Neural cell (in vitro differentiated cells): ENCODE results near the gene CCDC47. TPM values are rescaled to one million over a fixed set of nuclear protein-coding genes. Genes with fewer than 3 reads are reported as not detected.

ENCODE experiments used
- H2AFZ ChIP-seq: fragments of 200-600, 300-800 bp; sonication (generic), shearing (Covaris generic); 2 replicates; pipeline ENCODE4 v1.6.0; 2014; ENCODE audit warnings: low read depth, mild to moderate bottlenecking, antibody characterized with exemption, low read length, moderate library complexity
- H3F3A ChIP-seq: fragments of 200-600 bp; shearing (Covaris generic); 2 replicates; pipeline ENCODE4 v1.6.1; 2016; ENCODE audit warnings: mild to moderate bottlenecking, moderate library complexity, mixed read lengths, antibody characterized with exemption, low read length; ENCODE audit not compliant: insufficient read depth, poor library complexity, severe bottlenecking
- H3K27ac ChIP-seq: fragments of 200-600, 300-800 bp; sonication (generic), shearing (Covaris generic); 2 replicates; pipeline ENCODE4 v1.5.1; 2014; ENCODE audit warnings: mild to moderate bottlenecking, low read length, moderate library complexity
- H3K27me3 ChIP-seq: fragments of 300-800, 200-600 bp; sonication (generic), shearing (Covaris generic); 2 replicates; pipeline ENCODE4 v1.6.0; 2014; ENCODE audit warnings: mild to moderate bottlenecking, low read depth, low read length, moderate library complexity; ENCODE audit not compliant: insufficient read depth
- H3K36me3 ChIP-seq: fragments of 300-800, 200-600 bp; sonication (generic), shearing (Covaris generic); 2 replicates; pipeline ENCODE4 v1.5.1; 2014; ENCODE audit warnings: mild to moderate bottlenecking, antibody characterized with exemption, low read length, moderate library complexity; ENCODE audit not compliant: insufficient read depth
- H3K4me2 ChIP-seq: fragments of 300-800, 200-600 bp; sonication (generic), shearing (Covaris generic); 2 replicates; pipeline ENCODE4 v1.6.0; 2014; ENCODE audit warnings: mild to moderate bottlenecking, low read length
- H3K4me3 ChIP-seq: fragments of 300-800, 200-600 bp; sonication (generic), shearing (Covaris generic); 2 replicates; pipeline ENCODE4 v1.5.1; 2014; ENCODE audit warnings: mild to moderate bottlenecking, low read length, moderate library complexity
- H3K79me2 ChIP-seq: fragments of 200-600 bp; shearing (Covaris generic); replicated peaks from 2 replicates; pipeline ENCODE4 v1.6.0; 2014; ENCODE audit warnings: mild to moderate bottlenecking, low read length, moderate library complexity; ENCODE audit not compliant: insufficient read depth
- H3K9ac ChIP-seq: fragments of 300-800, 200-600 bp; sonication (generic), shearing (Covaris generic); 2 replicates; pipeline ENCODE4 v1.6.1; 2016; ENCODE audit warnings: mild to moderate bottlenecking, low read length, mixed read lengths
- H3K9me2 ChIP-seq: fragments of 200-600 bp; shearing (Covaris generic); 2 replicates; pipeline ENCODE4 v1.6.1; 2016; ENCODE audit warnings: mild to moderate bottlenecking, low read length, mixed read lengths; ENCODE audit not compliant: insufficient read depth
- H3K9me3 ChIP-seq: fragments of 200-600, 300-800 bp; sonication (generic), shearing (Covaris generic); 2 replicates; pipeline ENCODE4 v1.6.1; 2016; ENCODE audit warnings: mild to moderate bottlenecking, mixed run types, low read length, moderate library complexity, mixed read lengths
- H4K20me1 ChIP-seq: fragments of 200-600 bp; shearing (Covaris generic); 2 replicates; pipeline ENCODE4 v1.6.1; 2016; ENCODE audit warnings: mild to moderate bottlenecking, mixed run types; ENCODE audit not compliant: insufficient read depth
- CTCF ChIP-seq: fragments of 450-650 bp; IDR thresholded peaks from 2 replicates; pipeline ENCODE4 v1.5.1; 2014; ENCODE audit warnings: antibody characterized with exemption, mild to moderate bottlenecking, moderate library complexity; ENCODE audit not compliant: poor library complexity, severe bottlenecking
- EP300 ChIP-seq: fragments of 450-650 bp; conservative IDR thresholded peaks from 2 replicates; pipeline ENCODE4 v1.6.1; 2014; ENCODE audit warnings: antibody characterized with exemption, mild to moderate bottlenecking, moderate library complexity; ENCODE audit not compliant: poor library complexity, severe bottlenecking
- EZH2 ChIP-seq: fragments of 200-600, 300-800 bp; shearing (Covaris generic), sonication (generic); IDR thresholded peaks from 2 replicates; pipeline ENCODE4 v1.6.1; 2014; ENCODE audit warnings: antibody characterized with exemption, low read length, borderline replicate concordance, mild to moderate bottlenecking; ENCODE audit not compliant: insufficient read depth, poor library complexity, severe bottlenecking
- POLR2AphosphoS5 ChIP-seq: IDR thresholded peaks from 2 replicates; pipeline ENCODE4 v1.6.1; 2012
- RAD21 ChIP-seq: fragments of 450-650 bp; conservative IDR thresholded peaks from 2 replicates; pipeline ENCODE4 v1.6.1; 2014; ENCODE audit warnings: antibody characterized with exemption, mild to moderate bottlenecking, moderate library complexity
- REST ChIP-seq: IDR thresholded peaks from 2 replicates; pipeline ENCODE4 v1.6.1; 2012; ENCODE audit warnings: borderline replicate concordance
- SMC3 ChIP-seq: fragments of 450-650 bp; conservative IDR thresholded peaks from 2 replicates; pipeline ENCODE4 v1.6.1; 2014; ENCODE audit warnings: antibody characterized with exemption, mild to moderate bottlenecking, moderate library complexity; ENCODE audit not compliant: poor library complexity
- TAF1 ChIP-seq: IDR thresholded peaks from 2 replicates; pipeline ENCODE4 v1.6.1; 2012; ENCODE audit warnings: low read depth
- polyA plus RNA-seq: library from polyadenylated mRNA; depleted of rRNA; stranded (reverse); fragments of >200 nt; gene quantifications from 2 replicates; pipeline ENCODE4 v1.2.3, GENCODE V29; 2014

The CCDC47 gene
- polyA plus RNA-seq, 1 donor from 2014 or later: 49.3 TPM

- peak overlapping the region; percentile 49 for H3K4me3 ChIP-seq
- no peak overlapping the region for H2AFZ ChIP-seq
- no peaks in the 10 kb centered on the region for H3K9me3 ChIP-seq
- peaks cover 6% of the 10 kb centered on the region for H3K79me2 ChIP-seq
- no peak for TF ChIP-seq RAD21
- no peak for TF ChIP-seq SMC3
- no peak for TF ChIP-seq CTCF
- no peak for TF ChIP-seq REST
- TF ChIP-seq POLR2AphosphoS5: no peak
- H4K20me1 ChIP-seq: no peaks in the 10 kb centered on the region
- H3K27ac ChIP-seq: no peak overlapping the region
- H3F3A ChIP-seq: no peaks in the 10 kb centered on the region
- H3K36me3 ChIP-seq: no peaks in the 10 kb centered on the region
- no peak overlapping the region for H3K9ac ChIP-seq
- H3K4me2 ChIP-seq: no peak overlapping the region
- no peaks in the 10 kb centered on the region for H3K9me2 ChIP-seq
- H3K27me3 ChIP-seq: no peaks in the 10 kb centered on the region
Measured at GRCh38 chr17:63702721-63703015, 70.7 kb downstream of the CCDC47 start.

GRCh38 chr17:63701868-63702720 is 71.3 kb downstream of the CCDC47 start:
- no peak overlapping the region for H3K4me2 ChIP-seq
- H3K27ac ChIP-seq: no peak overlapping the region

More at GRCh38 chr17:63701868-63702720, 71.3 kb downstream of the CCDC47 start:
- Histone ChIP-seq H3K9me3 (no peaks in the 10 kb centered on the region), H3K9me2 (no peaks in the 10 kb centered on the region), H3K79me2 (peaks cover 6% of the 10 kb centered on the region), H3K27me3 (no peaks in the 10 kb centered on the region), H3K36me3 (no peaks in the 10 kb centered on the region), H3K4me3 (peak overlapping the region; percentile 59), H3K9ac (no peak overlapping the region), H3F3A (no peaks in the 10 kb centered on the region), H2AFZ (no peak overlapping the region), H4K20me1 (no peaks in the 10 kb centered on the region)
- TF ChIP-seq EZH2 (no peak), RAD21 (no peak), EP300 (no peak), SMC3 (no peak), TAF1 (no peak), REST (no peak), POLR2AphosphoS5 (no peak)
